ENCODE results near the gene NHLRC2.

Gene NHLRC2

GRCh38 chr10:113882240-113882639 lies 27.8 kb downstream of the NHLRC2 start:
- no peak overlapping the region for H3K14ac ChIP-seq (ENCODE audit: low read length)
- H2BK15ac ChIP-seq (ENCODE audit: low read length): no peak overlapping the region
- no peak overlapping the region for H3K9ac ChIP-seq (ENCODE audit: low read depth, low read length, poor library complexity)
- no peak overlapping the region for H2BK120ac ChIP-seq (ENCODE audit: low read depth, low read length)
- H2AFZ ChIP-seq (ENCODE audit: low read length): no peak overlapping the region
- H2BK12ac ChIP-seq (ENCODE audit: low read length): no peak overlapping the region
- no peak overlapping the region for H4K91ac ChIP-seq (ENCODE audit: low read depth, low read length, poor library complexity)
- H3K4ac ChIP-seq (ENCODE audit: low read length): no peak overlapping the region
- no peak for DNase-seq (ENCODE audit: low spot score)
- H2BK5ac ChIP-seq (ENCODE audit: low read length): no peak overlapping the region
- no peak overlapping the region for H3K4me3 ChIP-seq (ENCODE audit: low read length in 2 of 2)
- no peak overlapping the region for H3K23ac ChIP-seq (ENCODE audit: low read depth, low read length, poor library complexity)
- H3K79me1 ChIP-seq (ENCODE audit: low read depth, low read length): no peaks in the 10 kb centered on the region
- no peaks in the 10 kb centered on the region for H3K27me3 ChIP-seq (ENCODE audit: control insufficient read depth in 3 of 3, insufficient read depth in 3 of 3, low read depth in 1 of 3, low read length in 3 of 3)
- H3K4me2 ChIP-seq (ENCODE audit: insufficient read depth, low read length, poor library complexity, severe bottlenecking): no peak overlapping the region
- H2AK5ac ChIP-seq (ENCODE audit: low read depth, low read length): no peak overlapping the region
- no CpG with 5 or more reads among the region's 2 CpGs for WGBS, 2 donors (ENCODE audit: extremely low coverage in 2 of 2, insufficient read length in 2 of 2, insufficient replicate concordance in 1 of 2)
- no peak overlapping the region for H3K18ac ChIP-seq (ENCODE audit: low read length)
- H3K27ac ChIP-seq (replicated peaks; ENCODE audit: low read length): no peak overlapping the region
- peaks cover 0 to 3% of the 10 kb centered on the region in 2 donors for H3K9me3 ChIP-seq (replicated peaks in 1 of 2; ENCODE audit: control insufficient read depth in 2 of 2, insufficient read depth in 1 of 2, low read depth in 1 of 2, low read length in 2 of 2)
- H3K36me3 ChIP-seq (replicated peaks in 1 of 2; ENCODE audit: control insufficient read depth in 2 of 2, insufficient read depth in 2 of 2, low read length in 2 of 2): peaks cover 0 to 96% of the 10 kb centered on the region in 2 donors
- H4K8ac ChIP-seq (ENCODE audit: low read depth, low read length): no peak overlapping the region
- no peaks in the 10 kb centered on the region for H3K4me1 ChIP-seq (ENCODE audit: control insufficient read depth in 2 of 2, insufficient read depth in 1 of 2, low read depth in 1 of 2, low read length in 2 of 2)

- H3K27me3 ChIP-seq (ENCODE audit: control insufficient read depth in 3 of 3, insufficient read depth in 3 of 3, low read depth in 1 of 3, low read length in 3 of 3): no peaks in the 10 kb centered on the region
- no peak overlapping the region for H3K4me2 ChIP-seq (ENCODE audit: insufficient read depth, low read length, poor library complexity, severe bottlenecking)
- no peak overlapping the region for H2BK5ac ChIP-seq (ENCODE audit: low read length)
- no peak overlapping the region for H3K23ac ChIP-seq (ENCODE audit: low read depth, low read length, poor library complexity)
- no peaks in the 10 kb centered on the region for H3K79me1 ChIP-seq (ENCODE audit: low read depth, low read length)
- no CpG with 5 or more reads among the region's 2 CpGs for WGBS, 2 donors (ENCODE audit: extremely low coverage in 2 of 2, insufficient read length in 2 of 2, insufficient replicate concordance in 1 of 2)
- H2BK120ac ChIP-seq (ENCODE audit: low read depth, low read length): no peak overlapping the region
- H4K91ac ChIP-seq (ENCODE audit: low read depth, low read length, poor library complexity): no peak overlapping the region
- H3K4me1 ChIP-seq (ENCODE audit: control insufficient read depth in 2 of 2, insufficient read depth in 1 of 2, low read depth in 1 of 2, low read length in 2 of 2): no peaks in the 10 kb centered on the region
- no peak overlapping the region for H3K27ac ChIP-seq (replicated peaks; ENCODE audit: low read length)
- H3K4me3 ChIP-seq (ENCODE audit: low read length in 2 of 2): no peak overlapping the region
- no peak overlapping the region for H2BK15ac ChIP-seq (ENCODE audit: low read length)
- H3K9me3 ChIP-seq (replicated peaks in 1 of 2; ENCODE audit: control insufficient read depth in 2 of 2, insufficient read depth in 1 of 2, low read depth in 1 of 2, low read length in 2 of 2): peaks cover 0 to 22% of the 10 kb centered on the region in 2 donors
- peaks cover 0 to 92% of the 10 kb centered on the region in 2 donors for H3K36me3 ChIP-seq (replicated peaks in 1 of 2; ENCODE audit: control insufficient read depth in 2 of 2, insufficient read depth in 2 of 2, low read length in 2 of 2)
- no peak overlapping the region for H3K18ac ChIP-seq (ENCODE audit: low read length)
- no peak overlapping the region for H3K14ac ChIP-seq (ENCODE audit: low read length)
- no peak overlapping the region for H4K8ac ChIP-seq (ENCODE audit: low read depth, low read length)
- no peak overlapping the region for H2AFZ ChIP-seq (ENCODE audit: low read length)
- H3K4ac ChIP-seq (ENCODE audit: low read length): no peak overlapping the region
- DNase-seq (ENCODE audit: low spot score): no peak
- no peak overlapping the region for H2BK12ac ChIP-seq (ENCODE audit: low read length)
- no peak overlapping the region for H3K9ac ChIP-seq (ENCODE audit: low read depth, low read length, poor library complexity)
- H2AK5ac ChIP-seq (ENCODE audit: low read depth, low read length): no peak overlapping the region
Observed at GRCh38 chr10:113889911-113890310, 35.5 kb downstream of the NHLRC2 start.

GRCh38 chr10:113890769-113891168 lies 36.3 kb downstream of the NHLRC2 start:
- Histone ChIP-seq H3K4me1 (ENCODE audit: control insufficient read depth in 2 of 2, insufficient read depth in 1 of 2, low read depth in 1 of 2, low read length in 2 of 2) (no peaks in the 10 kb centered on the region), H2BK15ac (ENCODE audit: low read length) (no peak overlapping the region), H2BK120ac (ENCODE audit: low read depth, low read length) (no peak overlapping the region), H2AK5ac (ENCODE audit: low read depth, low read length) (no peak overlapping the region), H3K4me3 (ENCODE audit: low read length in 2 of 2) (no peak overlapping the region), H2AFZ (ENCODE audit: low read length) (no peak overlapping the region), H3K27me3 (ENCODE audit: control insufficient read depth in 3 of 3, insufficient read depth in 3 of 3, low read depth in 1 of 3, low read length in 3 of 3) (no peaks in the 10 kb centered on the region), H3K9me3 (replicated peaks in 1 of 2; ENCODE audit: control insufficient read depth in 2 of 2, insufficient read depth in 1 of 2, low read depth in 1 of 2, low read length in 2 of 2) (peaks cover 0 to 22% of the 10 kb centered on the region in 2 donors), H3K4ac (ENCODE audit: low read length) (no peak overlapping the region), H3K14ac (ENCODE audit: low read length) (no peak overlapping the region), H4K8ac (ENCODE audit: low read depth, low read length) (no peak overlapping the region), H3K4me2 (ENCODE audit: insufficient read depth, low read length, poor library complexity, severe bottlenecking) (no peak overlapping the region), H3K18ac (ENCODE audit: low read length) (no peak overlapping the region), H2BK5ac (ENCODE audit: low read length) (no peak overlapping the region), H2BK12ac (ENCODE audit: low read length) (no peak overlapping the region), H3K23ac (ENCODE audit: low read depth, low read length, poor library complexity) (no peak overlapping the region), H3K27ac (replicated peaks; ENCODE audit: low read length) (no peak overlapping the region), H3K36me3 (replicated peaks in 1 of 2; ENCODE audit: control insufficient read depth in 2 of 2, insufficient read depth in 2 of 2, low read length in 2 of 2) (peaks cover 0 to 92% of the 10 kb centered on the region in 2 donors), H3K79me1 (ENCODE audit: low read depth, low read length) (no peaks in the 10 kb centered on the region), H4K91ac (ENCODE audit: low read depth, low read length, poor library complexity) (no peak overlapping the region), H3K9ac (ENCODE audit: low read depth, low read length, poor library complexity) (no peak overlapping the region)
- no peak for DNase-seq (ENCODE audit: low spot score)
- no CpG with 5 or more reads among the region's 4 CpGs for whole genome bisulfite sequencing, 2 donors (ENCODE audit: extremely low coverage in 2 of 2, insufficient read length in 2 of 2, insufficient replicate concordance in 1 of 2)

- H3K9me3 ChIP-seq (replicated peaks in 1 of 2; ENCODE audit: control insufficient read depth in 2 of 2, insufficient read depth in 1 of 2, low read depth in 1 of 2, low read length in 2 of 2): peaks cover 0 to 22% of the 10 kb centered on the region in 2 donors
- H3K79me1 ChIP-seq (ENCODE audit: low read depth, low read length): no peaks in the 10 kb centered on the region
- H2BK120ac ChIP-seq (ENCODE audit: low read depth, low read length): no peak overlapping the region
- no peak overlapping the region for H2AK5ac ChIP-seq (ENCODE audit: low read depth, low read length)
- H4K91ac ChIP-seq (ENCODE audit: low read depth, low read length, poor library complexity): no peak overlapping the region
- DNase-seq (ENCODE audit: low spot score): no peak
- no peak overlapping the region for H2BK12ac ChIP-seq (ENCODE audit: low read length)
- no peaks in the 10 kb centered on the region for H3K27me3 ChIP-seq (ENCODE audit: control insufficient read depth in 3 of 3, insufficient read depth in 3 of 3, low read depth in 1 of 3, low read length in 3 of 3)
- no peak overlapping the region for H3K14ac ChIP-seq (ENCODE audit: low read length)
- H3K4me2 ChIP-seq (ENCODE audit: insufficient read depth, low read length, poor library complexity, severe bottlenecking): no peak overlapping the region
- no peak overlapping the region for H3K18ac ChIP-seq (ENCODE audit: low read length)
- WGBS, 2 donors (ENCODE audit: extremely low coverage in 2 of 2, insufficient read length in 2 of 2, insufficient replicate concordance in 1 of 2): no CpG with 5 or more reads among the region's 3 CpGs
- no peak overlapping the region for H3K4me3 ChIP-seq (ENCODE audit: low read length in 2 of 2)
- no peak overlapping the region for H3K27ac ChIP-seq (replicated peaks; ENCODE audit: low read length)
- no peak overlapping the region for H3K4ac ChIP-seq (ENCODE audit: low read length)
- H2BK5ac ChIP-seq (ENCODE audit: low read length): no peak overlapping the region
- H3K36me3 ChIP-seq (replicated peaks in 1 of 2; ENCODE audit: control insufficient read depth in 2 of 2, insufficient read depth in 2 of 2, low read length in 2 of 2): peaks cover 0 to 85% of the 10 kb centered on the region in 2 donors
- H3K4me1 ChIP-seq (ENCODE audit: control insufficient read depth in 2 of 2, insufficient read depth in 1 of 2, low read depth in 1 of 2, low read length in 2 of 2): no peaks in the 10 kb centered on the region
- no peak overlapping the region for H3K9ac ChIP-seq (ENCODE audit: low read depth, low read length, poor library complexity)
- H2BK15ac ChIP-seq (ENCODE audit: low read length): no peak overlapping the region
- H3K23ac ChIP-seq (ENCODE audit: low read depth, low read length, poor library complexity): no peak overlapping the region
- no peak overlapping the region for H4K8ac ChIP-seq (ENCODE audit: low read depth, low read length)
- H2AFZ ChIP-seq (ENCODE audit: low read length): no peak overlapping the region
Observed at GRCh38 chr10:113891476-113891875, 37.0 kb downstream of the NHLRC2 start.
